Neural progenitor cell (in vitro differentiated cells): Measurements from ENCODE around the gene GRIN2A. TPM values are rescaled to one million over a fixed set of nuclear protein-coding genes. Genes with fewer than 3 reads are reported as not detected.

Experiments used
- DNase-seq: peaks from one replicate; pipeline ENCODE4 v3.0.0-alpha.2; 2016; ENCODE audit warnings: low spot score
- H2AFZ ChIP-seq: fragments of 200-600 bp; sonication (generic); replicated peaks from 2 replicates; pipeline ENCODE4 v1.6.1; 2016; ENCODE audit warnings: antibody characterized with exemption
- H3F3A ChIP-seq: fragments of 200-600 bp; sonication (generic); 2 replicates; pipeline ENCODE4 v1.6.1; 2016; ENCODE audit warnings: antibody characterized with exemption, low read depth
- H3K27ac ChIP-seq: fragments of 200-600 bp; sonication (generic); 2 replicates; pipeline ENCODE4 v1.5.1; 2016; ENCODE audit warnings: mild to moderate bottlenecking
- H3K27me3 ChIP-seq: fragments of 200-600 bp; sonication (generic); 2 replicates; pipeline ENCODE4 v1.6.1; 2016; ENCODE audit warnings: mild to moderate bottlenecking, moderate library complexity
- H3K36me3 ChIP-seq: fragments of 200-600 bp; sonication (generic); 2 replicates; pipeline ENCODE4 v1.5.1; 2016
- H3K4me1 ChIP-seq: fragments of 200-600 bp; sonication (generic); 2 replicates; pipeline ENCODE4 v1.6.1; 2016; ENCODE audit warnings: mixed run types
- H3K4me2 ChIP-seq: fragments of 200-600 bp; sonication (generic); 2 replicates; pipeline ENCODE4 v1.6.1; 2016
- H3K4me3 ChIP-seq: fragments of 200-600 bp; sonication (generic); 2 replicates; pipeline ENCODE4 v1.5.1; 2016
- H3K79me2 ChIP-seq: fragments of 200-600 bp; sonication (generic); 2 replicates; pipeline ENCODE4 v1.6.1; 2016; ENCODE audit warnings: low read depth
- H3K9ac ChIP-seq: fragments of 200-600 bp; sonication (generic); 2 replicates; pipeline ENCODE4 v1.6.1; 2016
- H3K9me3 ChIP-seq: fragments of 200-600 bp; sonication (generic); 2 replicates; pipeline ENCODE4 v1.5.1; 2016; ENCODE audit warnings: low read depth
- H4K20me1 ChIP-seq: fragments of 200-600 bp; sonication (generic); 2 replicates; pipeline ENCODE4 v1.6.1; 2016; ENCODE audit warnings: low read depth
- H3K27ac Mint-ChIP-seq: 3 replicates; pipeline ENCODE4 v1.8.0; 2021; ENCODE audit warnings: mixed read lengths
- H3K27me3 Mint-ChIP-seq: 2 replicates; pipeline ENCODE4 v1.8.0; 2022; ENCODE audit warnings: low read depth, mild to moderate bottlenecking, inconsistent platforms, moderate library complexity, mixed read lengths; ENCODE audit not compliant: insufficient read depth
- H3K36me3 Mint-ChIP-seq: 3 replicates; pipeline ENCODE4 v1.8.0; 2021; ENCODE audit warnings: mixed read lengths
- H3K4me1 Mint-ChIP-seq: 3 replicates; pipeline ENCODE4 v1.8.0; 2021; ENCODE audit warnings: mixed read lengths
- H3K4me3 Mint-ChIP-seq: 3 replicates; pipeline ENCODE4 v1.8.0; 2021; ENCODE audit warnings: mild to moderate bottlenecking, moderate library complexity, mixed read lengths
- H3K9me3 Mint-ChIP-seq: 3 replicates; pipeline ENCODE4 v1.8.0; 2020; ENCODE audit warnings: mixed read lengths
- CTCF ChIP-seq: fragments of 200-600 bp; sonication (generic); IDR thresholded peaks from 2 replicates; pipeline ENCODE4 v1.5.1; 2017; ENCODE audit warnings: antibody characterized with exemption, mild to moderate bottlenecking
- EZH2 ChIP-seq: fragments of 200-600 bp; sonication (generic); IDR thresholded peaks from 2 replicates; pipeline ENCODE4 v1.6.1; 2017; ENCODE audit warnings: antibody characterized with exemption, mild to moderate bottlenecking, moderate library complexity
- EZH2phosphoT487 ChIP-seq: fragments of 200-600 bp; sonication (generic); IDR thresholded peaks from 2 replicates; pipeline ENCODE4 v1.6.1; 2017; ENCODE audit warnings: antibody characterized with exemption
- total RNA-seq: library from RNA; depleted of rRNA; stranded (reverse); fragments of >200 nt; gene quantifications from 2 replicates; pipeline ENCODE4 v1.2.3, GENCODE V29; 2015; ENCODE audit warnings: low replicate concordance

Gene GRIN2A
- total RNA-seq, 1 donor from 2014 or later: 1.6 TPM

GRCh38 chr16:10112021-10112420 is 70.2 kb downstream of the GRIN2A start:
- no peak overlapping the region for H3K27ac ChIP-seq
- Mint-ChIP-seq H3K4me1 (peaks cover 2% of the 10 kb centered on the region), H3K27ac (no peak overlapping the region)

GRCh38 chr16:10111156-10111761 is 71.0 kb downstream of the GRIN2A start:
- no peaks in the 10 kb centered on the region for H3F3A ChIP-seq

More at GRCh38 chr16:10112021-10112420, 70.2 kb downstream of the GRIN2A start:
- Histone ChIP-seq H3F3A (no peaks in the 10 kb centered on the region), H3K36me3 (no peaks in the 10 kb centered on the region), H3K4me3 (no peak overlapping the region), H3K4me2 (no peak overlapping the region), H3K9me3 (no peaks in the 10 kb centered on the region), H3K27me3 (no peaks in the 10 kb centered on the region), H4K20me1 (no peaks in the 10 kb centered on the region), H3K4me1 (no peaks in the 10 kb centered on the region), H3K9ac (no peak overlapping the region), H2AFZ (no peak overlapping the region), H3K79me2 (no peaks in the 10 kb centered on the region)
- TF ChIP-seq CTCF (no peak), EZH2 (no peak), EZH2phosphoT487 (no peak)
- Mint-ChIP-seq H3K27me3 (no peaks in the 10 kb centered on the region), H3K36me3 (no peaks in the 10 kb centered on the region), H3K4me3 (no peak overlapping the region), H3K9me3 (no peaks in the 10 kb centered on the region)
- DNase-seq: no peak

GRCh38 chr16:10110552-10110951 is 71.7 kb downstream of the GRIN2A start:
- Histone ChIP-seq H3K27me3 (no peaks in the 10 kb centered on the region), H4K20me1 (no peaks in the 10 kb centered on the region), H3K9ac (no peak overlapping the region), H3K4me2 (no peak overlapping the region), H2AFZ (no peak overlapping the region), H3F3A (no peaks in the 10 kb centered on the region), H3K9me3 (no peaks in the 10 kb centered on the region), H3K36me3 (no peaks in the 10 kb centered on the region), H3K79me2 (no peaks in the 10 kb centered on the region), H3K4me1 (no peaks in the 10 kb centered on the region), H3K4me3 (no peak overlapping the region), H3K27ac (no peak overlapping the region)
- Mint-ChIP-seq H3K4me3 (no peak overlapping the region), H3K27ac (no peak overlapping the region), H3K4me1 (peaks cover 2% of the 10 kb centered on the region), H3K9me3 (no peaks in the 10 kb centered on the region), H3K27me3 (no peaks in the 10 kb centered on the region), H3K36me3 (no peaks in the 10 kb centered on the region)
- no peak for TF ChIP-seq EZH2phosphoT487
- TF ChIP-seq EZH2: no peak
- DNase-seq: no peak

More at GRCh38 chr16:10111156-10111761, 71.0 kb downstream of the GRIN2A start:
- TF ChIP-seq CTCF: no peak
- TF ChIP-seq EZH2: no peak
- TF ChIP-seq EZH2phosphoT487: no peak
- H3K36me3 ChIP-seq: no peaks in the 10 kb centered on the region
- no peak overlapping the region for H3K27ac ChIP-seq
- no peak overlapping the region for H3K4me3 ChIP-seq
- DNase-seq: no peak
- no peaks in the 10 kb centered on the region for H3K27me3 Mint-ChIP-seq
- H3K27ac Mint-ChIP-seq: no peak overlapping the region
- H3K9me3 ChIP-seq: no peaks in the 10 kb centered on the region
- no peaks in the 10 kb centered on the region for H3K9me3 Mint-ChIP-seq
- H3K4me1 Mint-ChIP-seq: peaks cover 2% of the 10 kb centered on the region
- H3K36me3 Mint-ChIP-seq: no peaks in the 10 kb centered on the region
- H4K20me1 ChIP-seq: no peaks in the 10 kb centered on the region
- no peaks in the 10 kb centered on the region for H3K4me1 ChIP-seq
- H3K4me2 ChIP-seq: no peak overlapping the region
- H3K4me3 Mint-ChIP-seq: no peak overlapping the region
- no peak overlapping the region for H3K9ac ChIP-seq
- H3K27me3 ChIP-seq: no peaks in the 10 kb centered on the region
- H3K79me2 ChIP-seq: no peaks in the 10 kb centered on the region
- no peak overlapping the region for H2AFZ ChIP-seq

- Histone ChIP-seq H3K9me3 (no peaks in the 10 kb centered on the region), H3K79me2 (no peaks in the 10 kb centered on the region), H3K4me3 (no peak overlapping the region), H3F3A (no peaks in the 10 kb centered on the region), H2AFZ (no peak overlapping the region), H3K36me3 (no peaks in the 10 kb centered on the region), H3K4me2 (no peak overlapping the region), H4K20me1 (no peaks in the 10 kb centered on the region), H3K27me3 (no peaks in the 10 kb centered on the region), H3K27ac (no peak overlapping the region), H3K4me1 (no peaks in the 10 kb centered on the region), H3K9ac (no peak overlapping the region)
- Mint-ChIP-seq H3K4me3 (no peak overlapping the region), H3K36me3 (no peaks in the 10 kb centered on the region), H3K9me3 (peaks cover 4% of the 10 kb centered on the region), H3K27me3 (no peaks in the 10 kb centered on the region), H3K27ac (no peak overlapping the region), H3K4me1 (no peaks in the 10 kb centered on the region)
- no peak for TF ChIP-seq EZH2
- TF ChIP-seq EZH2phosphoT487: no peak
- TF ChIP-seq CTCF: no peak
- DNase-seq: no peak
Measured at GRCh38 chr16:10107081-10107480, 75.1 kb downstream of the GRIN2A start.
